Ecto neural progenitor cell (in vitro differentiated cells): ENCODE measurements around the gene MYEOV.

Source experiments
- DNase-seq: peaks from one replicate; pipeline ENCODE4 v3.0.0-alpha.2; 2018; ENCODE audit warnings: low spot score

Gene MYEOV

GRCh38 chr11:69302447-69303020 lies 8.6 kb downstream of the MYEOV start:
- no peak for DNase-seq

GRCh38 chr11:69303427-69303826 lies 9.5 kb downstream of the MYEOV start:
- DNase-seq, result no peak

- no peak for DNase-seq
Observed at GRCh38 chr11:69304258-69304657, 10.3 kb downstream of the MYEOV start.

- no peak for DNase-seq
Observed at GRCh38 chr11:69304686-69305085, 10.7 kb downstream of the MYEOV start.

GRCh38 chr11:69305885-69306540 lies 12.1 kb downstream of the MYEOV start:
- DNase-seq, result no peak

- DNase-seq, result no peak
Observed at GRCh38 chr11:69306821-69307220, 12.9 kb downstream of the MYEOV start.

- DNase-seq, result no peak
Observed at GRCh38 chr11:69307421-69307820, 13.5 kb downstream of the MYEOV start.

GRCh38 chr11:69307871-69308431 lies 14.0 kb downstream of the MYEOV start:
- no peak for DNase-seq

- no peak for DNase-seq
Observed at GRCh38 chr11:69308491-69308911, 14.5 kb downstream of the MYEOV start.

- no peak for DNase-seq
Observed at GRCh38 chr11:69308936-69309615, 15.1 kb downstream of the MYEOV start.

GRCh38 chr11:69309631-69310280 lies 15.8 kb downstream of the MYEOV start:
- no peak for DNase-seq

GRCh38 chr11:69310351-69310750 lies 16.4 kb downstream of the MYEOV start:
- DNase-seq, result no peak

GRCh38 chr11:69310934-69311766 lies 17.2 kb downstream of the MYEOV start:
- no peak for DNase-seq

- DNase-seq, result no peak
Observed at GRCh38 chr11:69311767-69312385, 17.9 kb downstream of the MYEOV start.

- no peak for DNase-seq
Observed at GRCh38 chr11:69312453-69313404, 18.8 kb downstream of the MYEOV start.

- DNase-seq, result no peak
Observed at GRCh38 chr11:69313992-69314391, 20.0 kb downstream of the MYEOV start.

- DNase-seq, result no peak
Observed at GRCh38 chr11:69314555-69314954, 20.6 kb downstream of the MYEOV start.

- DNase-seq, result no peak
Observed at GRCh38 chr11:69316956-69317355, 23.0 kb downstream of the MYEOV start.

GRCh38 chr11:69317401-69318092 lies 23.6 kb downstream of the MYEOV start:
- no peak for DNase-seq

GRCh38 chr11:69318093-69318420 lies 24.1 kb downstream of the MYEOV start:
- no peak for DNase-seq
